Panc1 (cell line): ENCODE results near the gene TOLLIP. TPM values are rescaled to one million over a fixed set of nuclear protein-coding genes. Genes with fewer than 3 reads are reported as not detected.

ENCODE experiments used
- ATAC-seq: fragments of 200-7000 bp; cut with Tn5 transposase; 2 replicates; pipeline ENCODE4 v1.9.1; 2020; ENCODE audit warnings: mild to moderate bottlenecking, moderate library complexity
- BruUV-seq: library from RNA; stranded (reverse); fragments of 400-500 nt; replicated peaks from 2 replicates; lab custom pipeline; 2021; lab: Mats Ljungman, UMichigan
- CTCF ChIA-PET: fragments of 300-600 bp; sonication (Branson Sonifier 250); formaldehyde crosslinking; loops from one replicate; lab custom pipeline; 2022; ENCODE audit warnings: antibody characterized with exemption; lab: Charles Lee
- POLR2A ChIA-PET: fragments of 300-600 bp; sonication (Branson Sonifier 250); formaldehyde crosslinking; loops from one replicate; lab custom pipeline; 2022; ENCODE audit warnings: antibody characterized with exemption; lab: Charles Lee
- DNase-seq: peaks from one replicate; pipeline ENCODE4 v3.0.0-alpha.2; 2010; ENCODE audit warnings: low read depth, low spot score
- H3K27ac ChIP-seq: 2 replicates; pipeline ENCODE4 v1.5.1; 2011; ENCODE audit warnings: mild to moderate bottlenecking, low read length, inconsistent platforms
- H3K27me3 ChIP-seq: fragments of 200-500 bp; sonication (Bioruptor generic); 2 replicates; pipeline ENCODE4 v1.6.0; 2014; ENCODE audit warnings: low read length, inconsistent platforms; ENCODE audit not compliant: control insufficient read depth, insufficient read depth
- H3K36me3 ChIP-seq: fragments of 200-500 bp; sonication (Bioruptor generic); 2 replicates; pipeline ENCODE4 v1.5.1; 2014; ENCODE audit warnings: inconsistent platforms, mild to moderate bottlenecking, low read length, moderate library complexity; ENCODE audit not compliant: control insufficient read depth, insufficient read depth
- H3K4me1 ChIP-seq: 2 replicates; pipeline ENCODE4 v1.5.1; 2011; ENCODE audit warnings: inconsistent platforms, mild to moderate bottlenecking, low read length, moderate library complexity; ENCODE audit not compliant: control insufficient read depth, insufficient read depth
- H3K4me3 ChIP-seq, 2 experiments: 2 replicates each; pipeline ENCODE4 v1.5.1; 2011 to 2012; ENCODE audit warnings: low read depth in 2 of 2, low read length in 2 of 2, mild to moderate bottlenecking in 2 of 2, inconsistent platforms in 1 of 2, moderate library complexity in 1 of 2
- H3K9me3 ChIP-seq: fragments of 200-500 bp; sonication (Bioruptor generic); 2 replicates; pipeline ENCODE4 v1.5.1; 2014; ENCODE audit warnings: low read depth, mild to moderate bottlenecking, inconsistent platforms, low read length, moderate library complexity; ENCODE audit not compliant: control insufficient read depth, insufficient read depth
- CTCF ChIP-seq: fragments of 450-650 bp; IDR thresholded peaks from 2 replicates; pipeline ENCODE4 v1.5.1; 2017; ENCODE audit warnings: mild to moderate bottlenecking
- POLR2AphosphoS5 ChIP-seq: IDR thresholded peaks from 2 replicates; pipeline ENCODE4 v1.6.1; 2012; ENCODE audit warnings: mild to moderate bottlenecking, low read depth, low read length, moderate library complexity
- REST ChIP-seq, 2 experiments: IDR thresholded peaks; 2 replicates each; pipeline ENCODE4 v1.6.1; 2011 to 2012; ENCODE audit warnings: low read depth in 2 of 2, control low read depth in 1 of 2, low read length in 1 of 2, mild to moderate bottlenecking in 1 of 2, moderate library complexity in 1 of 2; ENCODE audit not compliant: insufficient read depth in 1 of 2
- SIN3A ChIP-seq: IDR thresholded peaks from 2 replicates; pipeline ENCODE4 v1.6.1; 2012; ENCODE audit warnings: low read depth, mild to moderate bottlenecking, low read length, moderate library complexity, borderline replicate concordance; ENCODE audit not compliant: insufficient read depth
- TCF7L2 ChIP-seq: IDR thresholded peaks from 2 replicates; pipeline ENCODE4 v1.6.1; 2011; ENCODE audit warnings: mild to moderate bottlenecking, low read depth, low read length, inconsistent platforms
- in situ Hi-C: cut with HindIII; loops from 2 replicates; pipeline ENCODE4 v1.10.0; 2016; ENCODE audit warnings: low sequenced_read_pairs, low pct_unique_long_range_greater_than_20kb
- intact Hi-C: fragments of 100-400 bp; cut with micrococcal nuclease; formaldehyde crosslinking; loops from one replicate; pipeline ENCODE4 v1.10.0; 2022; ENCODE audit not compliant: unreplicated experiment
- total RNA-seq: library from RNA; stranded (reverse); gene quantifications from one replicate; pipeline ENCODE4 v1.2.1, GENCODE V29; 2021; ENCODE audit not compliant: unreplicated experiment

Gene TOLLIP
- total RNA-seq, 1 experiment from 2014 or later = 141 TPM

- DNase-seq (peak; percentile 13), ATAC-seq (peak; percentile 69)
- no peaks in the 10 kb centered on the region; the same call in 1 of the 2 replicates for H3K27me3 ChIP-seq
- H3K27ac ChIP-seq = no peak overlapping the region
- CTCF ChIA-PET = no interaction called here
- POLR2A ChIA-PET = interaction anchor here (0.8 kb wide), 1 partner anchor 51 kb away, joined by 4 read pairs; no protein-coding TSS in a partner anchor
- peaks cover 19% of the 10 kb centered on the region for H3K4me1 ChIP-seq
- intact Hi-C loops (no loop called here), in situ Hi-C loops (no loop called here)
- BruUV-seq = no TSS peak
- no peaks in the 10 kb centered on the region for H3K9me3 ChIP-seq
- H3K36me3 ChIP-seq = no peaks in the 10 kb centered on the region
- TF ChIP-seq POLR2AphosphoS5 = no peak
- no peak for TF ChIP-seq SIN3A
- TF ChIP-seq TCF7L2 = no peak
- TF ChIP-seq CTCF = no peak
- no peak for TF ChIP-seq REST (IDR thresholded peaks at IDR 0.05; ENCODE audit: insufficient read depth in 1 of 2, low read depth in 2 of 2, low read length in 1 of 2)
- H3K4me3 ChIP-seq = no peak overlapping the region
Observed at GRCh38 chr11:1260023-1260501, 49.4 kb downstream of the TOLLIP start.

GRCh38 chr11:1259561-1259960 lies 49.9 kb downstream of the TOLLIP start:
- H3K4me1 ChIP-seq = peaks cover 19% of the 10 kb centered on the region
- no peaks in the 10 kb centered on the region for H3K36me3 ChIP-seq
- DNase-seq (no peak), ATAC-seq (no peak)
- POLR2A ChIA-PET = interaction anchor here (0.8 kb wide), 1 partner anchor 51 kb away, joined by 4 read pairs; no protein-coding TSS in a partner anchor
- TF ChIP-seq CTCF (no peak), SIN3A (no peak), POLR2AphosphoS5 (no peak), TCF7L2 (no peak), REST (IDR thresholded peaks at IDR 0.05; ENCODE audit: insufficient read depth in 1 of 2, low read depth in 2 of 2, low read length in 1 of 2) (no peak)
- BruUV-seq = no TSS peak
- no peaks in the 10 kb centered on the region for H3K9me3 ChIP-seq
- no peak overlapping the region for H3K4me3 ChIP-seq
- CTCF ChIA-PET = interaction anchor here (0.6 kb wide), 1 partner anchor 35 kb away, joined by 9 read pairs; no protein-coding TSS in a partner anchor
- H3K27ac ChIP-seq = no peak overlapping the region
- no peaks in the 10 kb centered on the region; the same call in 1 of the 2 replicates for H3K27me3 ChIP-seq
- intact Hi-C loops = no loop called here
- in situ Hi-C loops = no loop called here
